HG02840 (cell line): ENCODE measurements around the gene FOXD1.
"Not testable (repeated sequence)": the region's sequence is repeated elsewhere in the genome, so short reads cannot be mapped to it uniquely, and the experiment has no call there.

Source experiments
- ATAC-seq: cut with Tn5 transposase; IDR thresholded peaks from one replicate; pipeline ENCODE4 v1.9.1; 2021; ENCODE audit warnings: mild to moderate bottlenecking, moderate library complexity, moderate number of reproducible peaks; ENCODE audit not compliant: unreplicated experiment, low FRiP score

Gene FOXD1

DNA sequence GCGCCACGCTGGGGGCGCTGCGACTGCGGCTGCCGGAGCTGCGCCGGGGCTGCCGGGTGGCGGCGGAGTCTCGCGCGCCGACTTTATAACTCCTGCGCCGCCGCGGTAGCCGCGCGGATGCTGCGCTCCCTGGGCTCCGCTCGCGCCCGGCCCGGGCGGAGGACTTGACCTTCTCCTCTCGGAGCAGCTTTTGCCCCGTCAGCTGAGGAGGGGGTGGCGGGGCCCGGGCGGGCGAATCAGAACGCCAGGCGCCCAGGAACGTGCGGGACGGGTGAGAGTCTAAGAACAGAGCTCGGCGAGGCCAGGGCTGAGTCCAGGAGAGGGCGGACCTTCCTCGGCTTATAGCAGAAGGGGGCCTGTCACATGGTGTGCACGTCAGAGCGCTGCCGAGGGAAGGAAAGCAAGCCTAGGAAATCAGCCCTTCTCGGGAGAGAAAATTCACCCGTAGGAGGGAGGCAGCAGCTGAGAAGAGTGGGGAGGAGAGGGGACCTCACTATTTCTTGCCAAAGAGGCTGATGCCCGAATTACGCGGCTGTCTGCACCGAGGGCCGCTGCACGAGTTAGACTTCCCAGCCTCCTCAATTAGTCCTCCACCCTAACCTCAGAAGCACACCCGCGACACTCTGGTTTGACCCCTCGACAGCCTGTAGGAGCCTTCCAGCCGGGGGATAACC, at the start of gene FOXD1:
TSS of gene FOXD1 (minus strand) at position 315 of the 674 bp plus-strand sequence. CDS start 415 bp downstream, outside the sequence.
- no peak for ATAC-seq

- no peak for ATAC-seq
Measured at GRCh38 chr5:73497497-73498056, 49.0 kb upstream of the FOXD1 start.

DNA sequence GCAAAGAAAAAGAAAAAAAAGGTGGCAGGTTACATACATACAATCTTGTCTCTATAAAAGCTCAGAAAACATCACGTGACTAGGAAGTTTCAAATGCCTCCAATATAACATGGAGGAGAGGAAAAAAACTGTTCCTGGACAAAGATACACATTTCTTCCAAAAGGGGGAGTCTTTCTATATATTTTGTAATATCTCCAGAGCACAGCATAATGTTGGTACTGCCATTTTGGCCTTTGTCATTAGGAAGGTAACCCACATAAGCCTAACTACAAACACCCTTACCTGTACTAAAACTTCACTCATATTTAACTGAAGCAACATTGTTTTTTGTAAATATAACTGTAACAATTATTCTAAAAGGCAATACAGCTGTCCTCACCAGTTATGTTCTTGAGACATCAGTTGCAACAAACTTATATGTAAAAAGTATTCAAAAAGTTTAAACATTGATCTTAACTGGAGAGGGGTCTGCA, 48.4 kb upstream of the FOXD1 start:
- ATAC-seq = no peak

GRCh38 chr5:73495772-73496335, 47.3 kb upstream of the FOXD1 start:
- ATAC-seq = no peak

GRCh38 chr5:73494721-73495120, 46.1 kb upstream of the FOXD1 start:
- ATAC-seq = no peak

- ATAC-seq = no peak
Measured at GRCh38 chr5:73493421-73493820, 44.8 kb upstream of the FOXD1 start.

- ATAC-seq = no peak
Measured at GRCh38 chr5:73491155-73491554, 42.6 kb upstream of the FOXD1 start.

DNA sequence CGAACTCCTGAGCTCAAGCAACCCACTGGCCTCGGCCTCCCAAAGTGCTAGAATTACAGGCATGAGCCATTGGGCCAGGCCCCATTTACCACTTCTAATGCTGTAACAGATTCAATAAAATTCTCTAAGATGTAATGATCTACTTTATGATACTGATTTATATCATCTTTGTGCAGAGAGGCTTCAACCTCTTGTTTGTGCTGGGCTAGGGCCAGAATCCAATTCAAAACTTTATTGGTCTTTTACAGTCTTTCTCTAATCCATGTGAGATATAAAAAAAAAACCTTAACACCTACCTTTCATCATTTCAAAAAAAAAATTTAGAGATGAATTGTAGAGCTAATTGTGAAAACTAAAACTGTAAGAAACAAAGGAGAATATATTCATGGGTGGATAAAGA, 41.5 kb upstream of the FOXD1 start:
- no peak for ATAC-seq

GRCh38 chr5:73488806-73489205, 40.2 kb upstream of the FOXD1 start:
- no peak for ATAC-seq

DNA sequence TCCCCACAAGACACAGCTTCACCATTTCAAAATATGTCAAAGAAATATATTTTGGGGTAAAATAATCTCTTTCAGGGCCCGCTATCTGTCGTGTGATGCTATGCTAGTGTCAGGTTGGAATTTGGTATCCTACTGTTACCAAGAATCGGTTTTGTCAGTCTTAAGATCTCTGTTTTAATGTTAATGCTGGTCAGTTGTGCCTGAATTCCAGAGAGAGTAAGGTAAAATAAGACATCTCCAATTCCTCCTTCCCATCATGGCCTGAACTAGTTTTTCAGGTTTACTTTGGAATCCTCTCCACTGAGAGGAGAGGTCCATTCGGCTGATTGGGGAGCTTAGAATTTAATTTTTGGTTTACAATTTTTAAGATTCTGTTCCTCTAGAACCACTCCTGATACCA, 39.2 kb upstream of the FOXD1 start:
- ATAC-seq = no peak

GRCh38 chr5:73487257-73487656, 38.7 kb upstream of the FOXD1 start:
- not testable (repeated sequence) for ATAC-seq

DNA sequence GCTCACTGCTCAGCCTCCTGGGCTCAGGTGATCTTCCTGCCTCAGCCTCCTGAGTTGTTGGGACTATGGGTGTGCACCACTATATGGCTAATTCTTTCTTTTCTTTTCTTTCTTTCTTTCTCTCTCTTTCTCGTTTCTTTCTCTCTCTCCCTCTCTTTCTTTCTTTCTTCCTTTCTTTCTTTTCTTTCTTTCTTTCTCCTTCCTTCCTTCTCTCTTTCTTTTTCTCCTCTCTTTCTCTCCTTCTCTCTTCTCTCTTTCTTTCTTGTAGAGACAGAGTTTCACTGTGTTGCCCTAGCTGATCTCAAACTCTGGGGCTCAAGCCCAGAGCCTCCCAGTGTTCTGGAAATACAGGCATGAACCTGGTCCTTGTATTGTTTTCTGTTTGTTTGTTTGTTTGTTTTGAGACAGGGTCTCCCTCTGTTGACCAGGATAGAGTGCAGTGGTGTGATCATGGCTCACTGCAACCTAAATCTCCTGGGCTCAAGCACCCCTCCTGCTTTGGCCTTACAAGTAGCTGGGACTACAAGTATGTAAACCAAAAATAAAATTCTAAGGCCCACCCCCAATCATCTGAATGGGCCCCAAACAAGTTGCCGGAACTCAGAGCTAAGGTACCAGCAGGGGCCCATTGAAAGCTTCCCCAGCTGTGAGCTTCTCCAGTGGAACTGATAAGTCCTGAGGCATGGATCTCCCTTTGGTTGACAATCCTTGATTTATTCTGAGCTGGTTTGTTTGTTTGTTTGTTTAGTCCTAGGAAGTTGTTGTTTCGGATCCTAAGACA, 37.7 kb upstream of the FOXD1 start:
- ATAC-seq = no peak

DNA sequence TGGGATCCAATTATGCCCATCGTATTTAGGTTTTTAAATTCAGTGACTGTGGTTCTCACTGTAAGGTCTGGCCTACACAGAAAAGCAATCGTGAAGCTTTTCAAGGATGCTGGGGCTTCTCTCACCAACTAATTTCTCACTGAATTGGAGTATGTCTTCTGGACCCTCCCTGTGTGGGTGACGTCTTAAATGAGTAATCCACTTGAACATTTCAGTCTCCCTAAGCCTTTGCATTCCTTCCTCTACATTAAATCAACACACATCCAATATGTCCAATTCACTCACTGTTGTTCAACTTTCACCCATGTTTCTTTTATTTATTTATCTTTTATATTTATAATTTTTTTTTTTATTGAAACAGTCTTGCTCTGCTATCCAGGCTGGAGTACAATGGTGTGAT, 37.1 kb upstream of the FOXD1 start:
- no peak for ATAC-seq

GRCh38 chr5:73484511-73484910, 35.9 kb upstream of the FOXD1 start:
- no peak for ATAC-seq

GRCh38 chr5:73483676-73484075, 35.1 kb upstream of the FOXD1 start:
- ATAC-seq = no peak

GRCh38 chr5:73482383-73483136, 34.0 kb upstream of the FOXD1 start:
- ATAC-seq = no peak

DNA sequence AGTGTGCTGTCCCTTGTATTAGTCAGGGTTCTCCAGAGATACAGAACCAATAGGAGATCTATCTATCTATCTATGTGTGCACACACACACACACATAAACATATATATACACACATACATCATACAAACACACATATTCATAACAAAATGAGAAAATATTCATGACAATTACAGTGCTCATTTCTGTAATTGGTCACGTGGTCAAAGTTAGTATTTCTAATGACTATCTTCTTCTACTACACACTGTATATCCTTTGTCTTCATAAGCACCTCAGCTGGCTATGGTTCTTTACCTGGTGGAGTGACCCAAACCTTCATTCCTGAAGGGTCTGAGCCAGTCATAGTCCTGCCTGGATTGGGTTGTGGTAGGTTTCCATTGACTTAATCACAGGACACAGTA, 31.9 kb upstream of the FOXD1 start:
- ATAC-seq = no peak

DNA sequence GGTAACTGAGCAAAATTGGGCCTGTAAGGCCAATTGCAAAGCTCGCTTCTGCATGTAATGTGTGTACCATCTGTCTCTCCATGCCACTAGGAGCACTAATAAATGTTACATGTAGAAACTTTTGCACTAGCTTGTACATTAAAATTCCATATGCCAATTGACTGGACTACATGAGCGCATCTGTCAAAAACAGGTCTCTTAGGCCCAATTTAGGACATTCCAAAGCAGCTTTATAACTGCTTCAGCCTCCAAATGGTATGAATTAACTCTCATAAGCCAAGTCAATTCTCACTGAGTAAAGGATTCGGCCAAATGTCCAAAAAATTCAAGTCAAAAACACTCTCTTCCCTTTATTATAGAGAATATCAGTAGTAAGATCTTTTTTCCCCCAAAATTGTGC, 23.5 kb upstream of the FOXD1 start:
- no peak for ATAC-seq

DNA sequence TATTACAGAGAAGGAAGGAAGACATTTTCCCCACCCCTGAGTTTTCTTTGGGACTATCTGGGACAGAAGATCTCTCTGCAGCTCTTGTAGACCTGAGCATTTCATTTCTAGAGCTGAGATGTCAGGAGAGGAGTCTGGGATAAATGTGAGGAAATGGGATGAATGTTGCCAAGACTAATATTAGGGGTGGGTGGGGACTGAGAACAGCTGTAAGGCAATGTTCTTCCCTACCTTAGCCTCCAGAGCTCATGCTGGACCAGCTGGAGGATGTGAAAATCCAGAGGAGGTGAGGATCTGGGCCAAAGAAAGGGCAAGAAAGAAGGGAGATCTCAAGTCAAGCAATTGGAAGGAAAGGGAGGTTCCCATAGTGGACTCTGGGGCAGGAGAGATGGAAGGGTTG, 23.1 kb upstream of the FOXD1 start:
- ATAC-seq = no peak

DNA sequence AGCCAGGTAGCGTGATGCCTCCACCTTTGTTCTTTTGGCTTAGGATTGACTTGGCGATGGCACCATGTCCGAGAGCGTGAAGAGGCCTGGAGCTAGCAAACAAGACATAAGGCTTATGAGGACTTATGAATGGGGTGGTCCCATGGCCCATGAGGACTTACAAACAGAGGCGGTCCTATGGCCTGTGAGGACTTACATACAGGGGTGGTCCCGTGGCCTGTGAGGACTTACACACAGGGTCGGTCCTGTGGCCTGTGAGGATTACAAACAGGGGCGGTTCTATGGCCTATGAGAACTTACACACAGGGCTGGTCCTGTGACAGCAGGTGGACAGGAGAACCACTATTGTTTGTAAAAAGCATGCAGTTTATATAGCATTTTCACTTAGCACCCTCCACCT, 21.3 kb upstream of the FOXD1 start:
- ATAC-seq = no peak

- not testable (repeated sequence) for ATAC-seq
Measured at GRCh38 chr5:73468638-73469037, 20.1 kb upstream of the FOXD1 start.
